ENCODE results near the gene CAT. TPM values are rescaled to one million over a fixed set of nuclear protein-coding genes. Genes with fewer than 3 reads are reported as not detected.

CAT gene
- total and polyA plus RNA-seq, 9 of the 15 experiments (the other 6 are each of a cell fraction or from before 2014, with no cell fraction given) = 86.7 to 183 (median 114) TPM

GRCh38 chr11:34427186-34427805 lies 11.4 kb upstream of the CAT start (continued):
- TF ChIP-seq ZNF518B (CRISPR knock-in tag; IDR thresholded peaks at IDR 0.05) = no peak
- no peak for TF ChIP-seq RBM14 (IDR thresholded peaks at IDR 0.05; ENCODE audit: borderline replicate concordance, insufficient read depth, low read depth, low read length)
- no peak for TF ChIP-seq ZNF695 (CRISPR knock-in tag; IDR thresholded peaks at IDR 0.05)
- no peak for TF ChIP-seq MXI1 (IDR thresholded peaks at IDR 0.05; ENCODE audit: low read depth, low read length)
- TF ChIP-seq ZNF175 (CRISPR knock-in tag; IDR thresholded peaks at IDR 0.05; ENCODE audit: low read depth) = no peak
- TF ChIP-seq CEBPG (CRISPR knock-in tag; IDR thresholded peaks at IDR 0.05) = no peak
- peak; percentile 27 to 35; a peak in 3 of 4 replicates for TF ChIP-seq CEBPG (tag; conservative IDR thresholded peaks at IDR 0.05 in 1 of 2, IDR thresholded peaks at IDR 0.05 in 1 of 2)
- no peak for TF ChIP-seq BHLHE40 (IDR thresholded peaks at IDR 0.05; ENCODE audit: low read length)
- TF ChIP-seq YBX1 (IDR thresholded peaks at IDR 0.05) = no peak
- no peak for TF ChIP-seq ETV1 (tag; conservative IDR thresholded peaks at IDR 0.05; ENCODE audit: low read depth)
- no peak for TF ChIP-seq SMARCC2 (IDR thresholded peaks at IDR 0.05; ENCODE audit: low read depth)
- no peak for TF ChIP-seq UBTF (IDR thresholded peaks at IDR 0.05; ENCODE audit: borderline replicate concordance in 1 of 2, low read depth in 2 of 2, low read length in 2 of 2)
- TF ChIP-seq ZNF644 (tag; IDR thresholded peaks at IDR 0.05; ENCODE audit: low read depth) = no peak
- TF ChIP-seq ZNF316 (IDR thresholded peaks at IDR 0.05) = peak; percentile 99
- no peak for TF ChIP-seq ZNF668 (CRISPR knock-in tag; IDR thresholded peaks at IDR 0.05)
- no peak for TF ChIP-seq CC2D1A (IDR thresholded peaks at IDR 0.05)
- no peak for TF ChIP-seq PCBP1 (IDR thresholded peaks at IDR 0.05; ENCODE audit: low read depth, low read length, poor library complexity, severe bottlenecking)
- no peak for TF ChIP-seq BRCA1 (IDR thresholded peaks at IDR 0.05)
- no peak for TF ChIP-seq BRCA1 (CRISPR knock-in tag; IDR thresholded peaks at IDR 0.05)
- no peak for TF ChIP-seq GMEB1 (CRISPR knock-in tag; IDR thresholded peaks at IDR 0.05)
- no peak for TF ChIP-seq DACH1 (IDR thresholded peaks at IDR 0.05; ENCODE audit: partially characterized antibody)
- TF ChIP-seq ELF4 (CRISPR knock-in tag; IDR thresholded peaks at IDR 0.05) = no peak
- peak; percentile 89 for TF ChIP-seq MAFF (IDR thresholded peaks at IDR 0.05; ENCODE audit: low read length)
- no peak for TF ChIP-seq RFX1 (IDR thresholded peaks at IDR 0.05)
